ENCODE results near the gene NEO1. TPM values are rescaled to one million over a fixed set of nuclear protein-coding genes. Genes with fewer than 3 reads are reported as not detected.
"Not testable (repeated sequence)": the region's sequence is repeated elsewhere in the genome, so short reads cannot be mapped to it uniquely, and the experiment has no call there.

Gene NEO1
- total and polyA plus RNA-seq, 2 experiments from 2014 or later, result 39.1 to 64.0 TPM

- Histone ChIP-seq H3K27me3 (no peaks in the 10 kb centered on the region), H3K4me3 (no peak overlapping the region), H3K9me3 (ENCODE audit: low read depth) (no peaks in the 10 kb centered on the region), H2AFZ (no peak overlapping the region), H3K4me1 (ENCODE audit: insufficient read depth) (no peaks in the 10 kb centered on the region), H3K4me2 (no peak overlapping the region), H3K27ac (no peak overlapping the region), H4K20me1 (ENCODE audit: insufficient read depth, poor library complexity, severe bottlenecking) (no peaks in the 10 kb centered on the region), H3K36me3 (replicated peaks; ENCODE audit: insufficient read depth, low read depth) (no peaks in the 10 kb centered on the region), H3K79me2 (no peaks in the 10 kb centered on the region), H3K9me2 (replicated peaks; ENCODE audit: insufficient read depth) (no peaks in the 10 kb centered on the region)
- DNase-seq (ENCODE audit: low spot score), result no peak
- WGBS (ENCODE audit: low lambda C conversion rate, missing lambda C conversion rate), result 62% methylated on average over 2 of the region's 2 CpGs
- TF ChIP-seq EZH2 (IDR thresholded peaks at IDR 0.05; ENCODE audit: borderline replicate concordance) (no peak), EZH2phosphoT487 (IDR thresholded peaks at IDR 0.05; ENCODE audit: low read depth, severe bottlenecking, unreplicated experiment) (no peak)
- TF ChIP-seq, protein P1, sequence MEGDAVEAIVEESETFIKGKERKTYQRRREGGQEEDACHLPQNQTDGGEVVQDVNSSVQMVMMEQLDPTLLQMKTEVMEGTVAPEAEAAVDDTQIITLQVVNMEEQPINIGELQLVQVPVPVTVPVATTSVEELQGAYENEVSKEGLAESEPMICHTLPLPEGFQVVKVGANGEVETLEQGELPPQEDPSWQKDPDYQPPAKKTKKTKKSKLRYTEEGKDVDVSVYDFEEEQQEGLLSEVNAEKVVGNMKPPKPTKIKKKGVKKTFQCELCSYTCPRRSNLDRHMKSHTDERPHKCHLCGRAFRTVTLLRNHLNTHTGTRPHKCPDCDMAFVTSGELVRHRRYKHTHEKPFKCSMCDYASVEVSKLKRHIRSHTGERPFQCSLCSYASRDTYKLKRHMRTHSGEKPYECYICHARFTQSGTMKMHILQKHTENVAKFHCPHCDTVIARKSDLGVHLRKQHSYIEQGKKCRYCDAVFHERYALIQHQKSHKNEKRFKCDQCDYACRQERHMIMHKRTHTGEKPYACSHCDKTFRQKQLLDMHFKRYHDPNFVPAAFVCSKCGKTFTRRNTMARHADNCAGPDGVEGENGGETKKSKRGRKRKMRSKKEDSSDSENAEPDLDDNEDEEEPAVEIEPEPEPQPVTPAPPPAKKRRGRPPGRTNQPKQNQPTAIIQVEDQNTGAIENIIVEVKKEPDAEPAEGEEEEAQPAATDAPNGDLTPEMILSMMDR (IDR thresholded peaks at IDR 0.05; ENCODE audit: poor library complexity), result no peak
These were observed 143.8 kb downstream of the NEO1 start for GRCh38 chr15:73196113-73196512.

- WGBS (ENCODE audit: low lambda C conversion rate, missing lambda C conversion rate), result 93% methylated on average over 2 of the region's 2 CpGs
- Histone ChIP-seq H3K27ac (no peak overlapping the region), H3K27me3 (no peaks in the 10 kb centered on the region), H3K79me2 (no peaks in the 10 kb centered on the region), H4K20me1 (ENCODE audit: insufficient read depth, poor library complexity, severe bottlenecking) (no peaks in the 10 kb centered on the region), H3K9me2 (replicated peaks; ENCODE audit: insufficient read depth) (no peaks in the 10 kb centered on the region), H3K36me3 (replicated peaks; ENCODE audit: insufficient read depth, low read depth) (no peaks in the 10 kb centered on the region), H3K9me3 (ENCODE audit: low read depth) (peaks cover 7% of the 10 kb centered on the region), H2AFZ (no peak overlapping the region), H3K4me3 (no peak overlapping the region), H3K4me1 (ENCODE audit: insufficient read depth) (no peaks in the 10 kb centered on the region), H3K4me2 (no peak overlapping the region)
- DNase-seq (ENCODE audit: low spot score), result no peak
- TF ChIP-seq EZH2phosphoT487 (IDR thresholded peaks at IDR 0.05; ENCODE audit: low read depth, severe bottlenecking, unreplicated experiment) (no peak), EZH2 (IDR thresholded peaks at IDR 0.05; ENCODE audit: borderline replicate concordance) (no peak)
- TF ChIP-seq, protein P1 (IDR thresholded peaks at IDR 0.05; ENCODE audit: poor library complexity), result no peak
These were observed 148.1 kb downstream of the NEO1 start for GRCh38 chr15:73200339-73200738.

- Histone ChIP-seq H3K36me3 (replicated peaks; ENCODE audit: insufficient read depth, low read depth) (no peaks in the 10 kb centered on the region), H3K4me2 (no peak overlapping the region), H3K27ac (no peak overlapping the region), H3K9me3 (ENCODE audit: low read depth) (no peaks in the 10 kb centered on the region), H3K27me3 (no peaks in the 10 kb centered on the region), H3K79me2 (no peaks in the 10 kb centered on the region), H2AFZ (no peak overlapping the region), H4K20me1 (ENCODE audit: insufficient read depth, poor library complexity, severe bottlenecking) (no peaks in the 10 kb centered on the region), H3K4me1 (ENCODE audit: insufficient read depth) (no peaks in the 10 kb centered on the region), H3K4me3 (no peak overlapping the region), H3K9me2 (replicated peaks; ENCODE audit: insufficient read depth) (no peaks in the 10 kb centered on the region)
- WGBS (ENCODE audit: low lambda C conversion rate, missing lambda C conversion rate), result 68% methylated on average over 2 of the region's 2 CpGs
- TF ChIP-seq EZH2phosphoT487 (IDR thresholded peaks at IDR 0.05; ENCODE audit: low read depth, severe bottlenecking, unreplicated experiment), result no peak
- TF ChIP-seq EZH2 (IDR thresholded peaks at IDR 0.05; ENCODE audit: borderline replicate concordance), result no peak
- TF ChIP-seq, protein P1 (IDR thresholded peaks at IDR 0.05; ENCODE audit: poor library complexity), result no peak
- no peak for DNase-seq (ENCODE audit: low spot score)
These were observed 158.4 kb downstream of the NEO1 start for GRCh38 chr15:73210630-73211029.

GRCh38 chr15:73212424-73212823 lies 160.2 kb downstream of the NEO1 start:
- Histone ChIP-seq H3K9me2 (replicated peaks; ENCODE audit: insufficient read depth) (no peaks in the 10 kb centered on the region), H3K27me3 (no peaks in the 10 kb centered on the region), H3K9me3 (ENCODE audit: low read depth) (no peaks in the 10 kb centered on the region), H3K79me2 (no peaks in the 10 kb centered on the region), H4K20me1 (ENCODE audit: insufficient read depth, poor library complexity, severe bottlenecking) (no peaks in the 10 kb centered on the region), H2AFZ (no peak overlapping the region), H3K4me2 (no peak overlapping the region), H3K4me3 (no peak overlapping the region), H3K27ac (no peak overlapping the region), H3K36me3 (replicated peaks; ENCODE audit: insufficient read depth, low read depth) (no peaks in the 10 kb centered on the region), H3K4me1 (ENCODE audit: insufficient read depth) (no peaks in the 10 kb centered on the region)
- WGBS (ENCODE audit: low lambda C conversion rate, missing lambda C conversion rate), result 68% methylated on average over 1 of the region's 1 CpG
- no peak for DNase-seq (ENCODE audit: low spot score)
- TF ChIP-seq EZH2phosphoT487 (IDR thresholded peaks at IDR 0.05; ENCODE audit: low read depth, severe bottlenecking, unreplicated experiment) (no peak), EZH2 (IDR thresholded peaks at IDR 0.05; ENCODE audit: borderline replicate concordance) (no peak)
- TF ChIP-seq, protein P1 (IDR thresholded peaks at IDR 0.05; ENCODE audit: poor library complexity), result no peak

DNA sequence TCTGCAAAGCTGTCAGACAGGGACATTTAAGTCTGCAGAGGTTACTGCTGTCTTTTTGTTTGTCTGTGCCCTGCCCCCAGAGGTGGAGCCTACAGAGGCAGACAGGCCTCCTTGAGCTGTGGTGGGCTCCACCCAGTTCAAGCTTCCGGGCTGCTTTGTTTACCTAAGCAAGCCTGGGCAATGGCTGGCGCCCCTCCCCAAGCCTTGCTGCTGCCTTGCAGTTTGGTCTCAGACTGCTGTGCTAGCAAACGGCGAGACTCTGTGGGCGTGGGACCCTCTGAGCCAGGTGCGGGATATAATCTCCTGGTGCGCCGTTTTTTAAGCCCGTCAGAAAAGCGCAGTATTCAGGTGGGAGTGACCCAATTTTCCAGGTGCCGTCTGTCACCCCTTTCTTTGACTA lies 169.2 kb downstream of the NEO1 start:
- H2AFZ ChIP-seq; H3K4me1 ChIP-seq (ENCODE audit: insufficient read depth); DNase-seq (ENCODE audit: low spot score); H3K9me2 ChIP-seq (replicated peaks; ENCODE audit: insufficient read depth); H3K4me3 ChIP-seq; H3K36me3 ChIP-seq (replicated peaks; ENCODE audit: insufficient read depth, low read depth); H4K20me1 ChIP-seq (ENCODE audit: insufficient read depth, poor library complexity, severe bottlenecking); H3K27ac ChIP-seq; H3K4me2 ChIP-seq; H3K79me2 ChIP-seq; H3K27me3 ChIP-seq; H3K9me3 ChIP-seq (ENCODE audit: low read depth): not testable (repeated sequence)
- 96% methylated on average over 10 of the region's 11 CpGs for WGBS (ENCODE audit: low lambda C conversion rate, missing lambda C conversion rate)

Measured in hepatocyte (in vitro differentiated cells).